HG02678 (cell line): Measurements from ENCODE around the gene KRTAP5-10.
"Not testable (repeated sequence)": the region's sequence is repeated elsewhere in the genome, so short reads cannot be mapped to it uniquely, and the experiment has no call there.

Experiments
- ATAC-seq: cut with Tn5 transposase; IDR thresholded peaks from one replicate; pipeline ENCODE4 v1.9.1; 2021; ENCODE audit warnings: mild to moderate bottlenecking, moderate library complexity; ENCODE audit not compliant: unreplicated experiment

The KRTAP5-10 gene

GRCh38 chr11:71542382-71542781 lies 23.0 kb upstream of the KRTAP5-10 start:
- ATAC-seq: no peak

- ATAC-seq: no peak
These were observed 22.2 kb upstream of the KRTAP5-10 start for GRCh38 chr11:71542879-71543777.

DNA sequence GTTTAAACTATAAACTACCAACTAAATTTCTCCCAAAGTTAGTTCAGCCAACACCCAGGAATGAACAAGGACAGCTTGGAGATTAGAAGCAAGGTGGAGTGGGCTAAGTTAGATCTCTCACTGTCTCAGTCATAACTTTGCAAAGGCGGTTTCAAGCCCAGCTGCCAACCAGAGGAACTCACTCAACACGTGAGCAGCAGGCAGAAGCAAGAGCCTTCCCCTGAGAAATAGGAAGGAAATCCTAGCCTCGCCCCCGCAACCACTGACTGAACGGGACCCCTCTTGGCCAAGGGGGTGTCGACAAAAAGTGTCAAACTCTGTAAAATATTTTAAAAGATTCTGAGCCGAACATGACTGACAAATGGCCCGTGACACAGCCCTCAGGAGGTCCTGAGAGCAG lies 21.5 kb upstream of the KRTAP5-10 start:
- no peak for ATAC-seq

DNA sequence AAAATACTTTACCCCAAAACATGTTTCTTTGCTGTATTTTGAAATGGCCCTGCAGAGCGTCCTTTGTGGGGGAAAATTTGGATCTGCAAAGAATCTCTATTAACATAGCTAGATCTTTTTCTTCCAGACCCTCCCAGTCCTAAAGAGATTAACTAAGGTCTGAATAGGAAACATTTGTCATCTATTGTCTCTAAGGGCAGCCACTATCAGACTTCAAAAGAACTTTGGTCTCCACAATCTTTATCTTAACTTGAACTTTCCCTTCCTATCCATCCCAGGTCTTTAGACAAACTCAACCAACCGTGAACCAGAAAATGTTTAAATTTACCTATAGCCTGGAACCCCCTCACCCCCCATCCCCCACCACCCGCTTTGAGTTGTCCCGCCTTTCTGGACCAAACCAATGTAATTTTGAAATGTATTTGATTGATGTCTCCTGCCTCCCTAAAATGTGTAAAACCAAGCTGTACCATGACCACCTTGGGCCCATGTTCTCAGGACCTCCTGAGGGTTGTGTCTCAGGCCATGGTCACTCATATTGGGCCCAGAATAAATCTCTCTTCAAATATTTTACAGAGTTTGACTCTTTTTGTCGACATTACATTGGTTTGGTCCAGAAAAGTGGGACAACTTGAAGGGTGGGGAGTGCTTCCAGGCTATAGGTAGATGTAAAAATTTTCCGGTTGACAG lies 20.7 kb upstream of the KRTAP5-10 start:
- no peak for ATAC-seq

GRCh38 chr11:71545405-71545966 lies 19.9 kb upstream of the KRTAP5-10 start:
- ATAC-seq: no peak

DNA sequence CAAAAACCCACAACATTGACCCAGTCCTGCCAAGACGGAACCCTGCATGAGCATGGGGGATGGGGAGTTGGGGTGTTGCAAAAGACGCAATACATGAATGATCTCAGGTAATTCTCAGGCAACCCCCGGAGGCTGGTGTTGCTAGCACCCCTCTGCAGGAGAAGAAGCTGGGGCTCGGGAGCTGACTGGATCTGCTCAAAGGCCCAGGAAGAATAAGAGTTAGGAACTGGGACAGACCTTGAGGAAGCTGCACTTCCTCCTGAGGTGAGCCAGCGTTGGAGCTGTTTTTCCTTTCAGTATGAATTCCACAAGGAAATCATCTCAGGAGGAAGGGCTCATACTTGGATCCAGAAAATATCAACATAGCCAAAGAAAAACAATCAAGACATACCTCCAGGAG lies 17.2 kb upstream of the KRTAP5-10 start, which contains the start of gene KRTAP5-9:
KRTAP5-9 (plus strand) TSS at position 301 of the 400 bp plus-strand sequence. CDS start 238 bp downstream, outside the sequence.
- ATAC-seq: no peak

GRCh38 chr11:71548716-71549151 lies 16.6 kb upstream of the KRTAP5-10 start:
- no peak for ATAC-seq

GRCh38 chr11:71551711-71552110 lies 13.7 kb upstream of the KRTAP5-10 start:
- ATAC-seq: no peak

DNA sequence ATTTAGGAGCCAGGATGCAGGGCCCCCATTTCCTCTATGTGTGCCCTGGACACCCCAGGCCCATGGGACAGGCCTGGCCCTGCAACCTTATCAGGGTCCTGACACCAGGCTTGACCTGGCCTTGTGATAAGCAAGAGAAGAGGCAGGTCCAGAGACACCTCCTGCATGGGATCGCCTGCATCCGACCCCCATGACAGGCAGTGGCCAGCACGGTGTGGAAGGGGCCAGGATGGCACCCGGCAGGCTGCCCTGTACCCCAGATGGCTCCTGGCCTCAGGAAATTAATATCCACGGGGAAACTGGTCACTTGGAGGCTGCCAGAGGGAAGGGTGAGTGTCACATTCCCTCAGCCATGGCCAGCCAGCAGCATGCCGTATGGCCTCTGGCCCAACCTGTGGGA lies 10.4 kb upstream of the KRTAP5-10 start:
- no peak for ATAC-seq

DNA sequence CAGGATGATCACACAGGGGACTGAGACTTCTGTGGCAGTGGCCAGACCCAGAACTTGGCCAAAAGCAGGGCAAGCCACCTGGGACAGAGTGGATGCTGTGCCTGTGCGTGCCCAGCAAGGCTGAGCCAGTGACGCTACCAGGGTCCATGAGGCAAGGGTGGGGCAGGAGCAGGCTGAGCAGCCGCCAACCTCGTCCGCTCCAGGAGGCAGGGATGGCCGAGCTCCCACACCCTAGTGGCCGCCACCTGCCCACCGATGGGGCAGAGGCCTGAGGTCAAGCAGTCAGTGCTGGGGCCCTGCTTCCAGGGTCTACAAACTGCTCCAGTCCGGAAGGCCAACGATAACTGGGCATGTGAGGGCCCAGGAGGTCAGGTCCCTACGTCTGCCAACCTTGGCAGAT lies 9.9 kb upstream of the KRTAP5-10 start:
- ATAC-seq: no peak

- ATAC-seq: no peak
These were observed 9.3 kb upstream of the KRTAP5-10 start for GRCh38 chr11:71556018-71556417.

DNA sequence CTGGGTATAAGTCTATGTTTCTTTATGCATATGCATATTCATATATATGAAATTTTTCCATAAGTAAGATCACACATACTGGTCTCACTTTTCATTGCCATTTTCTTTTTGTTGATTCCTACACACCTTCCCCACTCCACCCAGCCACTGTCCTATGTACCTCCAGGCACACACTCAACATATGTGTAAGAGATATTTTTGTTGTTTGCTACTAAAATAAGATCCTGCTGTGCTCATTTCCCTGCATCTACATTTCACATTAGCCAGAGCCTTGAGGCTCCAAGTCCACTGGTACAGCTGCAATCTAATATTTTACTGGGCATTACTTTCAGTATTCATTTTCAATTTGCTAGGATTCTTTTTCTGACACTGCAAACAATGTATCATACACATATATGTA lies 8.1 kb upstream of the KRTAP5-10 start:
- no peak for ATAC-seq

- ATAC-seq: no peak
These were observed 6.4 kb upstream of the KRTAP5-10 start for GRCh38 chr11:71558996-71559395.

DNA sequence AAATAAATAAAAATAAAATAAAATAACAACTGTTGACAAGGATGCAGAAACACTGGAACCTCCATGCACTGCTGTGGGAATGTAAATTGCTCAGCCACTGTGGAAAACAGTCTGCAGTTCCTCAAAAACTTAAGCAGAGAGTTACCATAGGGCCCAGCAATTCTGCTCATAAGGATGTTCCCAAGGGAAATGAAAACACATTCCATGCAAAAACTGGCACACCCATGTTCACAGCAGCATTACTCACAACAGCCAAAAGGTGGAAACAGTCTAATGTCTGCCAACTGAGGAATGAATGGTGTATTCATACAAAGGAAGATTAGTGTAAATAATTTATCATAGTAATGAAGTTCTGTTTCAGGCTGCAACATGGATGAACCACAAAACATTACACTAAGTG lies 3.2 kb upstream of the KRTAP5-10 start:
- ATAC-seq: no peak

DNA sequence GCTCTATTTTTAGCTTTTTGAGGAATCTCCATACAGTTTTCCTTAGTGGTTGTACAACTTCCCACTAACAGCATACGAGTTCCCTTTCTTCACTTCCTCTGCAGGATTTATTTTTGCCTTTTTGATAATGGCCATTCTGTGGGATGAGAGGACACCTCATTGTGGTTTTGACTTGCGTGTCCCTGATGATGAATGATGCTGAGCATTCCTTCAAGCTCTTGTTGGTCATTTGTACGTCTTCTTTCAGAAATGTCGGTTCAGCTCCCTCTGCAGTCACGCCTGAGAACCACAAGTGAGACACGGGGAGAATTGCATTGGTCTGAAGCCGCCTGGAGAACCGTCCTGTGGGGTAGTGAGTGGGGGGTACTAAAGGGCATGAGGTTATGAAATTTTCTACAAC lies 2.0 kb upstream of the KRTAP5-10 start:
- no peak for ATAC-seq

GRCh38 chr11:71564430-71564829 lies 933 bp upstream of the KRTAP5-10 start:
- ATAC-seq: no peak

DNA sequence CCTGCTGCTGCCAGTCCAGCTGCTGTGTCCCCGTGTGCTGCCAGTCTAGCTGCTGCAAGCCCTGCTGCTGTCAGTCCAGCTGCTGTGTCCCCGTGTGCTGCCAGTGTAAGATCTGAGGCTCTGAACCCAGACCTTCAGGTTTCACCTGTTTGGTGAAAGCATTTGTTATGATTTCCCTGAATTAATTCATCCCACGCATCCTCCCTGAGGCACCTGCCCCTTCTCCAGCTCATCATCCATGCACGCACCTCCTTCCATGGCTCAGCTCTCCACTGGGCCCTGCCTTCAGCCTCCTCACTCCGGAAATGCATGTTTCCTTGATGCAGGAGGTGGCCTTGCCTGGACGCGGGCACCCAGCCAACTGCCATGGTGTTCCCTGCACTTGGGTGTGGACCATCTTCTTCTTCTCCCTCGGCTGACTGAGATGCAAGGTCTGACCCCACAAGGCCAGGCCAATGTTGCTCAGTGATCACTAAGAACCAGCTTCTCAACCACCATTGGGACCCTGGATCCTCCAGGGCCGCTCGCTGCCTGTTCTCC lies 788 bp downstream of the KRTAP5-10 start:
- ATAC-seq: no peak

- not testable (repeated sequence) for ATAC-seq
These were observed 1.6 kb downstream of the KRTAP5-10 start for GRCh38 chr11:71566626-71567599.

- not testable (repeated sequence) for ATAC-seq
These were observed 2.3 kb downstream of the KRTAP5-10 start for GRCh38 chr11:71567633-71568032.

- no peak for ATAC-seq
These were observed 3.5 kb downstream of the KRTAP5-10 start for GRCh38 chr11:71568704-71569349.
